Measurements from ENCODE around the gene KRT2.

The KRT2 gene

DNA sequence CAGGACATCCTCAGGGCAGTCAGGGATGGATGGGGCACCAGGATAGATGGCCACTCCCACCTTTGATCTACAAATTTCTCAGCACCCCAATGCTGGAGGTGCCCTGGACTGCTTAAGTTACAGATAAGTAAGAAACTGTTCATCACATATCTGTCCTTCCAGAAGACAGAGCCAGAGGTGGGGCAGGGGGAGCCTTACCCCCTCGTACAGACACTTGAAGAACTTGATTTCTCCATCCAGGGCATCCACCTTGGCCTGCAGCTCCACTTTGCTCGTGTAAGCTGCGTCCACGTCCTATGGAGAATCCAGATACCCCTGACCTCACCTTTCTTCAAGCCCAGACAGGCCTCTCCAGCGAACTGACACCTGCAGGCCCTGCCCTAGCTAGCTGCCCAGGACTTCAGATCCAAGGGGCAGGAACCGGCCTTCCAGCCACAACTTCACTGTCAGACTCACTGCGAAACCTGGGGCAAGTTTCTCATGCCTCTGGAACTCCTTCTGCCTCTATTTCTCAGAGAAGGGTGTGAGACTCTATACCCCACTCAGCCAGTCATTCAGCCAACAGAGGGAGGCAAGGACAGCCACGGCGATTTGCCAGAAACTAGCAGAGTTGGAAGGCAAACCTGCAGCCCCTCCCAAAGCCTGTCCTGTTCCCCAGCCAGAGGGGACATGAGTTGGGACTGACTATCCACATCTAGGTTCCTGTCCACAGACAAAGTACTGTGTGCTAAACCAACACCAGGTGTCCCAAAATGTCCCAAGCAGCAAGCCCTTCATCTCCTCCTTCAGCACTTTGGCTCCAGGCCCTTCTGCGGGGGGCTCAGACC, 37.4 kb downstream of the KRT2 start:
- Histone ChIP-seq H3K4me3 (ENCODE audit: low read length in 2 of 2) (no peak overlapping the region), H3K27ac (ENCODE audit: low read depth in 2 of 2, low read length in 2 of 2) (no peak overlapping the region), H3K36me3 (ENCODE audit: control insufficient read depth in 2 of 2, insufficient read depth in 2 of 2, low read length in 2 of 2) (no peaks in the 10 kb centered on the region), H3K9ac (ENCODE audit: low read depth in 1 of 2, low read length in 2 of 2) (no peak overlapping the region), H3K4me1 (ENCODE audit: control insufficient read depth in 2 of 2, insufficient read depth in 2 of 2, low read length in 2 of 2) (no peaks in the 10 kb centered on the region), H3K9me3 (ENCODE audit: control insufficient read depth in 2 of 2, low read length in 2 of 2) (no peaks in the 10 kb centered on the region), H3K27me3 (ENCODE audit: control insufficient read depth in 2 of 2, insufficient read depth in 2 of 2, low read length in 2 of 2) (peaks cover 4 to 6% of the 10 kb centered on the region in 2 donors)

DNA sequence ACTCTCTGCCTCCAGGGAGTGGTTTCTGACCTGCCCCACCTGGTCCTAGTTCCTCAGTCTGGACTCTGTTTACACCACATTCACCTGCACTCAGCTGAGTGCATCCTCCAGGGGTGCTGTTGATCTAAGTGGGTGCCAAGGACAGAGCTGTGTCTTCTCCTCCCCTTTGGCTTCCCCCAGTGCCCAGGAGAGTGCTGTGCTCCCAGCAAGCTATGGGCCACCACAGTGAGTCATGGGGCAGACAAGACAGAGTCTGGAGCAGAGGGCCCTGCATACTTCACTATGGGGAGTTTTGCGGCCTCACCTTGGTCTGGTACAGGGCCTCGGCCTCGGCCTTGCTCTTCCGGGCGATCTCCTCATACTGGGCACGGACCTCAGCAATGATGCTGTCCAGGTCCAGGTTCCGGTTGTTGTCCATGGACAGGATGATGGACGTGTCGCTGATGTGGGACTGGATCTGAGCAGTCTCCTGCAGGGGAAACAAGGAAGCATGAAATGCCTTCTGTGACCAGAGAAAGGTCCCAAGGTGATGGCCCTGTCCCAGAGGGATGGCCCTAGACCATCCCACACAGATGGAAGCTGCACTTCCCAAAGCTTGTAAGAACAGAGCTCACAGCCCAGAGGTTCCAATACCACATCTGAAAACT, 38.5 kb downstream of the KRT2 start:
- Histone ChIP-seq H3K4me3 (ENCODE audit: low read length in 2 of 2) (no peak overlapping the region), H3K27me3 (ENCODE audit: control insufficient read depth in 2 of 2, insufficient read depth in 2 of 2, low read length in 2 of 2) (peaks cover 4 to 6% of the 10 kb centered on the region in 2 donors), H3K27ac (ENCODE audit: low read depth in 2 of 2, low read length in 2 of 2) (no peak overlapping the region), H3K4me1 (ENCODE audit: control insufficient read depth in 2 of 2, insufficient read depth in 2 of 2, low read length in 2 of 2) (no peaks in the 10 kb centered on the region), H3K36me3 (ENCODE audit: control insufficient read depth in 2 of 2, insufficient read depth in 2 of 2, low read length in 2 of 2) (no peaks in the 10 kb centered on the region), H3K9ac (ENCODE audit: low read depth in 1 of 2, low read length in 2 of 2) (no peak overlapping the region), H3K9me3 (ENCODE audit: control insufficient read depth in 2 of 2, low read length in 2 of 2) (no peaks in the 10 kb centered on the region)

DNA sequence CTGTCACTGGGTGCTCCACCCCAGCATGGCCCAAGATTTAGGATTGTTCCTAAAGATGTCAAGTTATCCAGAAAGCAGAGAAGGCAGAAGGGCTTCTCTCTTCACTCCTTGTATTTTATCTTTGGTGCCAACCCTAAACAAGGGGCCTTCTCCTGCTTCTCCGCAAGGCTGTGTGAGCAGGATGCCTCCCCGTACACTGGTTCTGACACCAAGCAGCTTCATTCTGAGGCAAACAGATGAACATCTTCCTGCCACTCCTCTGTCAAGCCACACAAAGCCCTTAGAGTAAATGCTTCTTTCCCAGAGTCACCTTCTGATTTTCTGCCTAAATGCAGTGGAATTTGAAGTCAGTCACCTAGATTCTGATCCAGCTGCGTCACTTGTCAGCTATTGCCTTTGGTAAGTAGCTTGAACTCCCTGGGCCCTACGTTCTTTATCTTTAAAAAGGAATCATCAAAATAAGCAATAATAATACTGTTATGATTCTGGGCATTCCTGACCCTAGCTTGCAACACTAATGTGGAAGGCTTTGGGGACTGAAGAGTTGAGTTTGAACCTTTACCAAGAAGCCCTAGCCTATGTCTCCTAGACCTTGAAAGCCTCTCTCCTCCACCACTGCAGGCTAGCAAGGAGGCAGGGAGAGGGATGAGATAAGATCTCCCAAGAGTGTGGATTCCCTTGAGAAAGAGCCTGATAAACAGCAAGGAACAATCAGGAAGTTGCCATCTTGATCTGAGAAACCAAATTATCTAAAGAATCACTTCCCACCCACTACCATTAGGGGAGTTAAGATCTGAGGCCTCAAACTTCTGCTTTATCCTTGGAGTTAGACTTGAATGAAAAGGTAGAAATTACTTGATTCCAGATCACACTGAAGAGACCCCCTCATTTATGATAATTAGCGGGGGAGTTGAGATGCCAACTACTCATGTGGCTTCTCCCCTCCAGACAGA, 39.3 kb downstream of the KRT2 start:
- Histone ChIP-seq H3K9ac (ENCODE audit: low read depth in 1 of 2, low read length in 2 of 2) (no peak overlapping the region), H3K4me3 (ENCODE audit: low read length in 2 of 2) (no peak overlapping the region), H3K27ac (ENCODE audit: low read depth in 2 of 2, low read length in 2 of 2) (no peak overlapping the region), H3K27me3 (ENCODE audit: control insufficient read depth in 2 of 2, insufficient read depth in 2 of 2, low read length in 2 of 2) (peaks cover 4 to 6% of the 10 kb centered on the region in 2 donors), H3K9me3 (ENCODE audit: control insufficient read depth in 2 of 2, low read length in 2 of 2) (no peaks in the 10 kb centered on the region), H3K36me3 (ENCODE audit: control insufficient read depth in 2 of 2, insufficient read depth in 2 of 2, low read length in 2 of 2) (no peaks in the 10 kb centered on the region), H3K4me1 (ENCODE audit: control insufficient read depth in 2 of 2, insufficient read depth in 2 of 2, low read length in 2 of 2) (no peaks in the 10 kb centered on the region)

DNA sequence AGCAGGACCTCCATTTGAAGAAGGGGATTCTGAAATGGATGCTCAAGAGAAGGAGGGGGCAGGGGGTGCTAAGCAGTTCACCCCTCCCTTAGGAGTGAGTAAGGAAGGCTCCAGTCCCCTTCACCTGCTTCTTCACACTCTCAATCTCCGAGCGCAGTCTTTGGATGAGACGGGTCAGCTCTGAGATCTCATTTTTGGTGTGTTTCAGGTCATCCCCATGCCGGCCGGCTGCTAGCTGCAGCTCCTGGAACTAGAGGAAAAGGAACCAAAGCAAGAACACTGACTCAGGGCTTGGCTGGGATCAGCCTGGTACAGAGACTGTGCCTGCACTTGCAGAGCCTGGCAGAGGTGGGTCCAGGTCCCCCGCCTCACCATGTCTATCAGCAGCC, 40.9 kb downstream of the KRT2 start:
- Histone ChIP-seq H3K9ac (ENCODE audit: low read depth in 1 of 2, low read length in 2 of 2) (no peak overlapping the region), H3K4me3 (ENCODE audit: low read length in 2 of 2) (no peak overlapping the region), H3K27me3 (ENCODE audit: control insufficient read depth in 2 of 2, insufficient read depth in 2 of 2, low read length in 2 of 2) (peaks cover 4% of the 10 kb centered on the region in 2 donors), H3K36me3 (ENCODE audit: control insufficient read depth in 2 of 2, insufficient read depth in 2 of 2, low read length in 2 of 2) (no peaks in the 10 kb centered on the region), H3K27ac (ENCODE audit: low read depth in 2 of 2, low read length in 2 of 2) (no peak overlapping the region), H3K9me3 (ENCODE audit: control insufficient read depth in 2 of 2, low read length in 2 of 2) (no peaks in the 10 kb centered on the region), H3K4me1 (ENCODE audit: control insufficient read depth in 2 of 2, insufficient read depth in 2 of 2, low read length in 2 of 2) (no peaks in the 10 kb centered on the region)

DNA sequence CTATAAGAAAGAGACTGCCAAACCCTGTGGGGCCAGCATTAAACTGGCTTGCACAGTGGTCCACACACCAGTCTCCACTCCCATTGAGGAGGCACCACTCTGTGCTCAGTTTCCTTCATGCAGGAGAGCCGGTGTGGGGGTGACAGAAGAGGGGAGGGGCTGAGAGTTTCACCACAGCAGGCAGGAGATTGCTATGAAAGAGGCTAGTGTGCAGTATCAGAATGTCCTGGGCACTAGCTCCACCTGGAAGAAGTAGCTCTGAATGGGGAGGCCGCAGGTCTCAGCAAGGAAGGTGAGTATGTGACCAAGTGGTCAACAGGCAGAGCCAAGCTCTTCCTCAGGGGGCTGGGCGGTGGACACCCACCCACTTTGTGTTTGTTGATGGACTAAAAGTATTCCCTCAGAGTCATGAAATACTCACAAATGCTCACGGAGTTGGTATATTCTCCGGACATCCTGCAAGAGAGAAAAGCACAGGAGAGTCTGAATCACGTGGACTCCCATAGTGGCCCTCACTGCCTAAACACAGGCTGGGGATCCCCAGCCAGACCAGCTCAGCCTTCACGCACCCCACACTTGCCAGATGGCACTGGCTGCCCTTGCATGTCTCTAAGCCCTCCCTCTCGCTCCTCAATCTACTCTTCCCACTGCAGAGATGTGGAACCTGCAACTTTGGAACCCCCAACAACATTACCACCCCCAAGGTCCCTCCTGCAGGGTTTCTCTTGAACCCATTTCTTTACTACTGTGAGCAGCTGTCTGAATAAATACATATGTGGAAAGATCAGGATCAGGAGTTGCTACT, 43.0 kb downstream of the KRT2 start:
- H3K9me3 ChIP-seq (ENCODE audit: control insufficient read depth in 2 of 2, low read length in 2 of 2), result no peaks in the 10 kb centered on the region
- peaks cover 3 to 4% of the 10 kb centered on the region in 2 donors for H3K27me3 ChIP-seq (ENCODE audit: control insufficient read depth in 2 of 2, insufficient read depth in 2 of 2, low read length in 2 of 2)
- H3K4me3 ChIP-seq (ENCODE audit: low read length in 2 of 2), result no peak overlapping the region
- no peaks in the 10 kb centered on the region for H3K4me1 ChIP-seq (ENCODE audit: control insufficient read depth in 2 of 2, insufficient read depth in 2 of 2, low read length in 2 of 2)
- no peak overlapping the region for H3K9ac ChIP-seq (ENCODE audit: low read depth in 1 of 2, low read length in 2 of 2)
- H3K36me3 ChIP-seq (ENCODE audit: control insufficient read depth in 2 of 2, insufficient read depth in 2 of 2, low read length in 2 of 2), result no peaks in the 10 kb centered on the region
- H3K27ac ChIP-seq (ENCODE audit: low read depth in 2 of 2, low read length in 2 of 2), result no peak overlapping the region

DNA sequence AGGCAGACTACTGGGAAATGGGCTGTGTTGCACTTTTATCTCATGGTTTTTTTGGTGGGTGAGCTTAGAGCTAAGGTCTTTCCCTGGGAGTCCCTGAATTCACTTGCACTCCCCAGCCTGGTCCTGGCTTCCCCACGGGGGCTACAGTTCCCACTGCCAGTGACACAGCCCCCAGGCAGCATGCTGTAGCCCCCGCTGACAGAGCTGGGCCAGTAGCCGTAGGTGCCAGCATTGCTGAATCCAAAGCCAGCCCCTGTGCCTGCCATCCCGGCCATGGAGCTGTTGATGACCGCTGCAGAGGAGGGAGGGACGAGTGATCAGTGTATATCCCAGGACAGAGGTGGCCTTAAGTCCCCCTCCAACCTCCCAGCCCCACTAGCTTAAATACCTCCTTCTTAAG, 43.9 kb downstream of the KRT2 start:
- Histone ChIP-seq H3K4me1 (ENCODE audit: control insufficient read depth in 2 of 2, insufficient read depth in 2 of 2, low read length in 2 of 2) (no peaks in the 10 kb centered on the region), H3K27ac (ENCODE audit: low read depth in 2 of 2, low read length in 2 of 2) (no peak overlapping the region), H3K27me3 (ENCODE audit: control insufficient read depth in 2 of 2, insufficient read depth in 2 of 2, low read length in 2 of 2) (peaks cover 3 to 4% of the 10 kb centered on the region in 2 donors), H3K9me3 (ENCODE audit: control insufficient read depth in 2 of 2, low read length in 2 of 2) (no peaks in the 10 kb centered on the region), H3K36me3 (ENCODE audit: control insufficient read depth in 2 of 2, insufficient read depth in 2 of 2, low read length in 2 of 2) (no peaks in the 10 kb centered on the region), H3K9ac (ENCODE audit: low read depth in 1 of 2, low read length in 2 of 2) (no peak overlapping the region), H3K4me3 (ENCODE audit: low read length in 2 of 2) (no peak overlapping the region)

DNA sequence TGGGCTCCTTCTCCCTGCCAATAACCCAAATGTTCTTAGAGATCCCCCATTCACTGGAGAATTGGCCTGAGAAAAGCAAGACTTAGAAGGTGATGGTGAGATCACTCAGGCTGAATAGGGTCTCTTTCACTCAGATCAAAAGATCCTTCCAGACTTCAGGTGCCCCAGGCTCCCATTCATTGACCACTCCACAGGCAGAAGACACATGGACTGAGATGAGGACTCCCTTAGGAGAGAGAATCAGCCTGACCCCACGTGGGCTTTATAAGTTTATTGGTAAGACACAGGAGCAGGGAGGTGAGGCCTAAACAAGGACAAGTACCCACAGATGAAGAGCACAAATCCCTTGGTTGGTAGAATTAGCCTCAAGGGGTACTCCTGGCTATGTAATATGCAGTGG, 44.7 kb downstream of the KRT2 start:
- Histone ChIP-seq H3K27ac (ENCODE audit: low read depth in 2 of 2, low read length in 2 of 2) (no peak overlapping the region), H3K4me3 (ENCODE audit: low read length in 2 of 2) (no peak overlapping the region), H3K9me3 (ENCODE audit: control insufficient read depth in 2 of 2, low read length in 2 of 2) (no peaks in the 10 kb centered on the region), H3K4me1 (ENCODE audit: control insufficient read depth in 2 of 2, insufficient read depth in 2 of 2, low read length in 2 of 2) (no peaks in the 10 kb centered on the region), H3K36me3 (ENCODE audit: control insufficient read depth in 2 of 2, insufficient read depth in 2 of 2, low read length in 2 of 2) (no peaks in the 10 kb centered on the region), H3K9ac (ENCODE audit: low read depth in 1 of 2, low read length in 2 of 2) (no peak overlapping the region), H3K27me3 (ENCODE audit: control insufficient read depth in 2 of 2, insufficient read depth in 2 of 2, low read length in 2 of 2) (peaks cover 3 to 4% of the 10 kb centered on the region in 2 donors)

DNA sequence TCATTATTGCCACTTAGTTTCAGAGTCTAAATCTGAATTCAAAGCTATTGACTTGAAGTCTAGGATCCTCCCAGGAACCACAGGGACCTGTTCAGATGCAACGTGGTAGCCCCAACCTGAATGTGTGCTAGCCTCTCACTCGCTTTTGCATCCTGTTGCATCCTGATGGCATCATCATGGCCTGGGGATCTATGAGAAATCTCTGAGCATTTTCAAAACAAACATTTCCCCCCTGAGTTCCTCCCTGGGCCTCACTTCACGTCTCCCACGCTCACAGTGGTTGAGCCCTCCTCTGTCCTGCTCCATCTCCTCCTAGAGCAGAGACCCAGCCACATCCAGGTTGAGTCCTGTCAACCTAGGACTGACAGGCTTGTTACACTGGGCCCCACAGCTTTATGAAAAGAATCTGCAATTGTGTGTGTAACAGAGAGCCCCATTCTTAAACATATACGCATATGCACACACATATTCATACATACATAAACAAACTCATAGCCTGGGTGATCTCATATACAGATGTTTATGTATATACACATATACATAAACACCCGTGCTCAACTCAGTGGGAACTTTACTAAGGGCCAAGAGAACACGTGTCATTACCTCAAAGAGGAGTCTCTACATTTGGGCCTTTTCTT, 45.3 kb downstream of the KRT2 start:
- Histone ChIP-seq H3K27me3 (ENCODE audit: control insufficient read depth in 2 of 2, insufficient read depth in 2 of 2, low read length in 2 of 2) (peaks cover 4 to 9% of the 10 kb centered on the region in 2 donors), H3K4me3 (ENCODE audit: low read length in 2 of 2) (no peak overlapping the region), H3K9ac (ENCODE audit: low read depth in 1 of 2, low read length in 2 of 2) (no peak overlapping the region), H3K27ac (ENCODE audit: low read depth in 2 of 2, low read length in 2 of 2) (no peak overlapping the region), H3K4me1 (ENCODE audit: control insufficient read depth in 2 of 2, insufficient read depth in 2 of 2, low read length in 2 of 2) (no peaks in the 10 kb centered on the region), H3K36me3 (ENCODE audit: control insufficient read depth in 2 of 2, insufficient read depth in 2 of 2, low read length in 2 of 2) (no peaks in the 10 kb centered on the region), H3K9me3 (ENCODE audit: control insufficient read depth in 2 of 2, low read length in 2 of 2) (no peaks in the 10 kb centered on the region)

DNA sequence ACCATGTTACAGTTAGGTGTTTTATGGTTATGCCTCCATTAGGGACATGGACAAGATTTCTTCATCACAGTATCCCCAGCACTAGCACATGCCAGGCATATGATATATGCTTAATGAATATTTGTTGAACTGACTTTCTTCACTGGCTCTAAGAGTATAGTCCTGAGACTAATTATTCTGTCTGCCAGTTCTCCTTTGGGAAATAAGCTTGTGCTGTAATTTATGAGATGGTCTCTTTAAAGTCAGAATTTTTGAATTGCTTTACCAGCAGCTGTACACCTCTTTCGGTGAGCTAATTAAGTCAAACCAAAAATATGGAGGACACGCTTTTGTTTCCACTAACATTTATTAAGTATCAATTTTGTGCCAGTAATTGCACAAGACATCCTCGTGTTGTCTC, 45.9 kb downstream of the KRT2 start:
- no peaks in the 10 kb centered on the region for H3K36me3 ChIP-seq (ENCODE audit: control insufficient read depth in 2 of 2, insufficient read depth in 2 of 2, low read length in 2 of 2)
- peaks cover 7 to 13% of the 10 kb centered on the region in 2 donors for H3K27me3 ChIP-seq (ENCODE audit: control insufficient read depth in 2 of 2, insufficient read depth in 2 of 2, low read length in 2 of 2)
- no peak overlapping the region for H3K27ac ChIP-seq (ENCODE audit: low read depth in 2 of 2, low read length in 2 of 2)
- no peak overlapping the region for H3K9ac ChIP-seq (ENCODE audit: low read depth in 1 of 2, low read length in 2 of 2)
- H3K9me3 ChIP-seq (ENCODE audit: control insufficient read depth in 2 of 2, low read length in 2 of 2), result no peaks in the 10 kb centered on the region
- H3K4me3 ChIP-seq (ENCODE audit: low read length in 2 of 2), result no peak overlapping the region
- no peaks in the 10 kb centered on the region for H3K4me1 ChIP-seq (ENCODE audit: control insufficient read depth in 2 of 2, insufficient read depth in 2 of 2, low read length in 2 of 2)

Data from mucosa of rectum (tissue), 2 donors.